Calu3 (cell line): ENCODE measurements around the gene TAL1. TPM values are rescaled to one million over a fixed set of nuclear protein-coding genes. Genes with fewer than 3 reads are reported as not detected.

Experiments
- BruUV-seq: library from RNA; stranded (reverse); fragments of 400-500 nt; replicated peaks from 2 replicates; lab custom pipeline; 2021; lab: Mats Ljungman, UMichigan
- CTCF ChIA-PET: fragments of 300-600 bp; sonication (Branson Sonifier 250); formaldehyde crosslinking; loops from one replicate; lab custom pipeline; 2022; ENCODE audit warnings: antibody characterized with exemption; lab: Charles Lee
- DNase-seq: peaks from one replicate; pipeline ENCODE4 v3.0.0; 2022
- H3K27ac Mint-ChIP-seq: one replicate; pipeline ENCODE4 v1.8.0; 2022; ENCODE audit warnings: mixed read lengths; ENCODE audit not compliant: unreplicated experiment
- H3K27me3 Mint-ChIP-seq: one replicate; pipeline ENCODE4 v1.8.0; 2022; ENCODE audit warnings: mixed read lengths; ENCODE audit not compliant: unreplicated experiment
- H3K36me3 Mint-ChIP-seq: one replicate; pipeline ENCODE4 v1.8.0; 2022; ENCODE audit warnings: mild to moderate bottlenecking, moderate library complexity, mixed read lengths; ENCODE audit not compliant: insufficient read depth, unreplicated experiment
- H3K4me1 Mint-ChIP-seq: one replicate; pipeline ENCODE4 v1.8.0; 2022; ENCODE audit warnings: mild to moderate bottlenecking, low read depth, mixed read lengths; ENCODE audit not compliant: unreplicated experiment
- H3K4me3 Mint-ChIP-seq: one replicate; pipeline ENCODE4 v1.8.0; 2022; ENCODE audit warnings: mild to moderate bottlenecking, low read depth, moderate library complexity, mixed read lengths; ENCODE audit not compliant: unreplicated experiment
- H3K9me3 Mint-ChIP-seq: one replicate; pipeline ENCODE4 v1.8.0; 2022; ENCODE audit warnings: low read depth, mixed read lengths; ENCODE audit not compliant: unreplicated experiment
- intact Hi-C: fragments of 100-400 bp; cut with micrococcal nuclease; formaldehyde crosslinking; loops from one replicate; pipeline ENCODE4 v1.10.0; 2022; ENCODE audit not compliant: unreplicated experiment
- total RNA-seq: library from RNA; stranded (reverse); gene quantifications from 2 replicates; pipeline ENCODE4 v1.2.3, GENCODE V29; 2022
- TF ChIP-seq, protein P1 (sequence below): fragments of 200-600 bp; IDR thresholded peaks from one replicate; pipeline ENCODE4 v1.8.0; 2022; ENCODE audit warnings: antibody characterized with exemption; ENCODE audit not compliant: unreplicated experiment

TAL1 gene
- total RNA-seq, 1 experiment from 2014 or later: not detected

DNA sequence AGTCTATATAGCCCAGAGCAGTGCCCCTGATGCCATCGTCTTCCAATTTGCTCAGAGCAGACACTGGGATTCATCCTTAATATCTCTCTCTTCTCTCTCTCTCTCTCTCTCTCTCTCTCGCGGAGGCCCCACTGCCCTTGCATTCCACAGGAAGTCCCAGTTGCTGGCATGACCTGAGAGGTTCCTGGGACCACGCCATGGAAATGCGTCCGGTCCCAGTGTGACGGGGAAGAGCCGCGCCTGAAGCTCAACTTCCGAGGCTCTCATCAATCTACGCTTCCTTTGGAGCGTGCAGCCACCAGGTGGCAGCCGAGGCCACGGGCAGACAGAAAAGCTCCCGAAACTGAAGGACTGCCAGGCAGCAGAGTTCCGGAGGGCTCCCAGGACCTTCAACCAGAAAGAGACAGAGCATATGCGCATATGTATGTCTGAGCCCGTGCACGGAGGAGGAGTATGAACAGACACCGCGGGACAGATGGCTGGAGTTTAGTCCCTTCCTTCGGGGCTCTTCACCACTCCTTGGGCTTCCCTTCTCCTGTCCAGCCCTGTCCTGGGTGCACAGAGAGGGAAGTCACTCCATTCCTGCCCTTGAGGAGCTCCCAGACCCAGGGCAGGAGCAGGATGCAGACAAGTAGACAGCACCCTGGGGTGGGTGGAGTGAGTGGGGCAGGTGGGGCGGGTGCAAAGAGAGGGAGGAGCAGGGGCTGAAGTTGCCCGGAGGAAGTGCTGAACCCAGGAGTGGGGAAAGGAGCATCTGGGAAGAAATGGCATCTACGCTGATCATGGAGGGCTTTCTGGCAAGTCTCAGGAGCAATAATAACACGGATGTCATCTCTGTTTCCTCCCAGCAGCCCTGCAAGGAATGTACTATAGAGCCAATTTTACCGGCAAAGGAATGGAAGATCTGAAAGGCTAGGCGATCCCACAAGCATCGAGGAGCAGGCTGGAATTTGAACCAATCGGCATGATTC, 52.7 kb downstream of the TAL1 start:
- TF ChIP-seq, protein P1, sequence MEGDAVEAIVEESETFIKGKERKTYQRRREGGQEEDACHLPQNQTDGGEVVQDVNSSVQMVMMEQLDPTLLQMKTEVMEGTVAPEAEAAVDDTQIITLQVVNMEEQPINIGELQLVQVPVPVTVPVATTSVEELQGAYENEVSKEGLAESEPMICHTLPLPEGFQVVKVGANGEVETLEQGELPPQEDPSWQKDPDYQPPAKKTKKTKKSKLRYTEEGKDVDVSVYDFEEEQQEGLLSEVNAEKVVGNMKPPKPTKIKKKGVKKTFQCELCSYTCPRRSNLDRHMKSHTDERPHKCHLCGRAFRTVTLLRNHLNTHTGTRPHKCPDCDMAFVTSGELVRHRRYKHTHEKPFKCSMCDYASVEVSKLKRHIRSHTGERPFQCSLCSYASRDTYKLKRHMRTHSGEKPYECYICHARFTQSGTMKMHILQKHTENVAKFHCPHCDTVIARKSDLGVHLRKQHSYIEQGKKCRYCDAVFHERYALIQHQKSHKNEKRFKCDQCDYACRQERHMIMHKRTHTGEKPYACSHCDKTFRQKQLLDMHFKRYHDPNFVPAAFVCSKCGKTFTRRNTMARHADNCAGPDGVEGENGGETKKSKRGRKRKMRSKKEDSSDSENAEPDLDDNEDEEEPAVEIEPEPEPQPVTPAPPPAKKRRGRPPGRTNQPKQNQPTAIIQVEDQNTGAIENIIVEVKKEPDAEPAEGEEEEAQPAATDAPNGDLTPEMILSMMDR: peak; percentile 63
- Mint-ChIP-seq H3K27me3 (no peaks in the 10 kb centered on the region), H3K36me3 (peaks cover 50% of the 10 kb centered on the region), H3K4me3 (peak overlapping the region; percentile 56), H3K4me1 (peaks cover 55% of the 10 kb centered on the region), H3K27ac (peak overlapping the region; percentile 62), H3K9me3 (no peaks in the 10 kb centered on the region)
- no TSS peak for BruUV-seq
- CTCF ChIA-PET: interaction anchor here (0.6 to 2.7 kb wide), 23 partner anchors 9 to 547 kb away, joined by 3 to 92 read pairs (median 5); partner anchors contain the start of genes CMPK1, FOXD2, PDZK1IP1 and STIL
- intact Hi-C loops: loop anchor here (1.0 to 10.0 kb wide), 3 partner anchors 72 to 435 kb away; no protein-coding TSS in a partner anchor
- DNase-seq: peak; percentile 95

DNA sequence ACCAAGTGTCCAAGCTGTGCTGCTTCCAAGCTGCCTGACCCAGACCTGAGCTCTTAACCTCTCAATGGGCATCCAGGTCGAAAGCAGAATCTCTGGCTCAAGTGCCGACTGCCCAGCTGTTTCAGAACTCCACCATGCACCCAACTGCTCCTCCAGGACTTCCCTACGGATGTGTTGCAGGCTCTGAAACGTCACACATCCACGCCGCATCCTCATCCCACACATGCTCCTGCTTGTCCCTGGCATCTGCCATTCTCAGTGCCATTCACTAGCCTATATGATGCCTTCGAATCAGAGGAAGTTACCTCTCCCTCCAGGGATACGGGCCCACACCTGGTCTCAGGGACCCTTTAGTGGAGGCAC, 53.4 kb downstream of the TAL1 start:
- Mint-ChIP-seq H3K36me3 (peaks cover 43% of the 10 kb centered on the region), H3K27ac (peak overlapping the region; percentile 62), H3K27me3 (no peaks in the 10 kb centered on the region), H3K4me3 (peak overlapping the region; percentile 56), H3K4me1 (peaks cover 55% of the 10 kb centered on the region), H3K9me3 (no peaks in the 10 kb centered on the region)
- DNase-seq: no peak
- TF ChIP-seq, protein P1: no peak
- CTCF ChIA-PET: interaction anchor here (0.6 to 2.7 kb wide), 22 partner anchors 10 to 548 kb away, joined by 3 to 92 read pairs (median 5); partner anchors contain the start of genes CMPK1, FOXD2, PDZK1IP1 and STIL
- no TSS peak for BruUV-seq
- intact Hi-C loops: loop anchor here (1.0 to 10.0 kb wide), 3 partner anchors 71 to 434 kb away; no protein-coding TSS in a partner anchor

DNA sequence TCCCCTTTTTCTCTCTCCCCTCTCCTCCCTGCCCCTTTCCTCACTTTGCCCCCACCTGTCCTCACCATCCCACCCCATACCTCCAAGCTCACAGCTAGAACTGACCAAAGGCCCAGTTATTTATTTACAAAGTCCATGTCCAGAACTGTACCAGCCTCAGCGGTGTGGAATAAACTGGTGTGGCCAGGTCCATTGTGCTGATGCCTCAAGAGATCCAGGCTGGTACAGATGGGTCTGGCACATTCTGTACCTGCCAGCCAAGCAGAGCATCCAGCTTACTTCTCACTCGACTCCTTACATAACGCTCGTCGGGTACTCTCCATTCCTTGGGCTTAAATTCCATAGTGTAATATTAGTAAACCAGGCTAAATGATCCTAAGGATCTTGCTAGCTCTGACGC, 54.0 kb downstream of the TAL1 start:
- Mint-ChIP-seq H3K9me3 (no peaks in the 10 kb centered on the region), H3K36me3 (peaks cover 37% of the 10 kb centered on the region), H3K4me3 (no peak overlapping the region), H3K27ac (no peak overlapping the region), H3K4me1 (peaks cover 55% of the 10 kb centered on the region), H3K27me3 (no peaks in the 10 kb centered on the region)
- intact Hi-C loops: loop anchor here (5.0 to 10.0 kb wide), 2 partner anchors 71 to 433 kb away; no protein-coding TSS in a partner anchor
- no peak for DNase-seq
- TF ChIP-seq, protein P1: no peak
- BruUV-seq: no TSS peak
- CTCF ChIA-PET: interaction anchor here (0.6 to 2.7 kb wide), 3 partner anchors 14 to 260 kb away, joined by 4 to 92 read pairs (median 52); partner anchors contain the start of genes FOXD2 and PDZK1IP1

DNA sequence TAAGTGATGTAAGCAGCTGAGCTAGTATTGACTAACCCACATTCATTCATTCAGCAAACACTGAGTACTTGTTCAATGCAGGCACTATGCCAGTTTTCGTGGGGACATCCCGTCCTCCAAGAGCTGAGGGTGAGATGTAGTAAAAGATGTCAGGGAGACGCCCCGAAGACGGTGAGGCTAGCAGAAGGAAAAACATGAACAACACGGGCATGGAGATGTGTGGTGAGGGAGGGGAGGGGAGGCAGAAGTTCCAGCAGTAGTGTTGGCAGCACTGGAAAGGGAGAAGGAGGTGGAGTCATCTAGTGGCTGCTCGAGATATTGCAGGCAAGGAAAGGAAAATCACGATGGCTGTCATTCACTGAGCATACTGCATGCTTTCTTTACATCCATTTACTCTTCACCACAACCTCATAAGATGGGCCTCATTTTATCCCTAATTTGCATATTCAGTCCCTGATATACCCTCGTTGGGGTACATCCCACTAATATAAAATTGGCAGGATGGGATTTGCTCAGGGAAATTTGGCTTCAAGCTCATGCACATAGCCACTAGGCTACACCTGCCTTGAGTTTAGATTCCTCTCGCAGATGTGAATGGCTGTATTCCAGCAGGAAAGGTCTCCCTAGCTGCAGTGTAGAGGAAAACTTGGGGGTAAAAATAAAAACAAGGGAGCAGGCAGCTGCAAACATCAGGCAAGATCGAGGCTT, 56.6 kb downstream of the TAL1 start:
- Mint-ChIP-seq H3K27me3 (no peaks in the 10 kb centered on the region), H3K9me3 (no peaks in the 10 kb centered on the region), H3K27ac (peak overlapping the region; percentile 49), H3K4me1 (peaks cover 34% of the 10 kb centered on the region), H3K36me3 (peaks cover 14% of the 10 kb centered on the region), H3K4me3 (peak overlapping the region; percentile 31)
- CTCF ChIA-PET: interaction anchor here (0.6 to 1.1 kb wide), 5 partner anchors 9 to 1360 kb away, joined by 3 to 4 read pairs (median 4); partner anchors contain the start of gene PDZK1IP1
- TF ChIP-seq, protein P1: peak; percentile 90
- peak; percentile 78 for DNase-seq
- intact Hi-C loops: loop anchor here (5.0 to 10.0 kb wide), 2 partner anchors 68 to 431 kb away; no protein-coding TSS in a partner anchor
- no TSS peak for BruUV-seq
